Upper lobe of left lung (tissue), 6 donors: ENCODE data around the gene NPFFR1. TPM values are rescaled to one million over a fixed set of nuclear protein-coding genes. Genes with fewer than 3 reads are reported as not detected.

Source experiments
- ATAC-seq, 2 donors: fragments of 200-7000 bp; cut with Tn5 transposase; one replicate each; pipeline ENCODE4 v1.9.1; 2022; ENCODE audit warnings: mild to moderate bottlenecking in 2 of 2, moderate library complexity in 2 of 2; ENCODE audit not compliant: low FRiP score in 2 of 2
- DNase-seq, 2 donors: peaks; one replicate each; pipeline ENCODE4 v3.0.0-alpha.2; 2019 to 2020
- H3K27ac ChIP-seq, 4 donors: fragments of 200-600 bp; sonication (generic); one replicate each; pipeline ENCODE4 v1.5.1; 2016 to 2019
- H3K27me3 ChIP-seq, 4 donors: fragments of 200-600 bp; sonication (generic); one replicate each; pipeline ENCODE4 v1.5.1; 2017 to 2019
- H3K36me3 ChIP-seq, 4 donors: fragments of 200-600 bp; sonication (generic); one replicate each; pipeline ENCODE4 v1.5.1; 2016 to 2019
- H3K4me1 ChIP-seq, 4 donors: fragments of 200-600 bp; sonication (generic); one replicate each; pipeline ENCODE4 v1.5.1; 2018 to 2019
- H3K4me3 ChIP-seq, 4 donors: fragments of 200-600 bp; sonication (generic); one replicate each; pipeline ENCODE4 v1.5.1; 2017 to 2019; ENCODE audit warnings: mild to moderate bottlenecking in 2 of 4, moderate library complexity in 1 of 4
- H3K9me3 ChIP-seq, 4 donors: fragments of 200-600 bp; sonication (generic); one replicate each; pipeline ENCODE4 v1.5.1; 2018 to 2019
- CTCF ChIP-seq, 6 experiments: fragments of 450-650 bp in 4 of 6; fragments of 200-600 bp in 2 of 6; sonication (generic) in 2 of 6; IDR thresholded peaks; one replicate each; pipeline ENCODE4 v1.5.1; 2016 to 2019; ENCODE audit warnings: antibody characterized with exemption in 6 of 6
- EP300 ChIP-seq, 4 donors: sonication (generic); formaldehyde crosslinking; IDR thresholded peaks; one replicate each; pipeline ENCODE4 v1.5.1; 2017; ENCODE audit warnings: antibody characterized with exemption in 4 of 4, control low read depth in 2 of 4
- POLR2A ChIP-seq, 4 donors: fragments of 450-650 bp; IDR thresholded peaks; one replicate each; pipeline ENCODE4 v1.5.1; 2016 to 2017; ENCODE audit warnings: antibody characterized with exemption in 4 of 4, mild to moderate bottlenecking in 2 of 4
- POLR2AphosphoS5 ChIP-seq, 2 donors: sonication (generic); formaldehyde crosslinking; IDR thresholded peaks; one replicate each; pipeline ENCODE4 v1.5.1; 2017; ENCODE audit warnings: antibody characterized with exemption in 2 of 2
- WGBS, 2 donors: methylation state at CpG; one replicate each; pipeline ENCODE4 v1.1.5; 2017 to 2018; 5-methylcytosine and 5-hydroxymethylcytosine counted together
- total RNA-seq, 6 donors: library from RNA; depleted of rRNA in 4 of 6; stranded (reverse); fragments of >200 nt in 4 of 6; gene quantifications; one replicate each; pipeline versions ENCODE4 v1.1.0 to v1.2.1, GENCODE V29; 2016 to 2021
- donor health status: DM: no; HTN: no; CAD: no; lungs with moderate emphysema.
- donor health status: DM: no; HTN: yes; CAD: no; lungs with severe emphysema.

The NPFFR1 gene
- total RNA-seq, 6 donors from 2014 or later = 0.15 to 1.0 (median 0.29) TPM

GRCh38 chr10:70330671-70331070 is 46.9 kb upstream of the NPFFR1 start:
- 73 to 75% methylated on average over 6 to 9 of the region's 9 CpGs for WGBS, 2 donors
- Histone ChIP-seq H3K9me3 (peaks cover 0 to 7% (median 2%) of the 10 kb centered on the region in 4 donors), H3K4me1 (peaks cover 19 to 25% (median 21%) of the 10 kb centered on the region in 4 donors), H3K27me3 (no peaks in the 10 kb centered on the region), H3K4me3 (no peak overlapping the region), H3K27ac (no peak overlapping the region), H3K36me3 (no peaks in the 10 kb centered on the region)
- DNase-seq (no peak), ATAC-seq (no peak)
- no peak for TF ChIP-seq CTCF (IDR thresholded peaks at IDR 0.05)
- no peak for TF ChIP-seq POLR2A (IDR thresholded peaks at IDR 0.05)
- TF ChIP-seq POLR2AphosphoS5 (IDR thresholded peaks at IDR 0.05) = no peak
- no peak for TF ChIP-seq EP300 (IDR thresholded peaks at IDR 0.05)

GRCh38 chr10:70328967-70329366 is 45.2 kb upstream of the NPFFR1 start:
- Histone ChIP-seq H3K36me3 (no peaks in the 10 kb centered on the region), H3K27ac (no peak overlapping the region), H3K27me3 (no peaks in the 10 kb centered on the region), H3K4me1 (peaks cover 19 to 30% (median 21%) of the 10 kb centered on the region in 4 donors), H3K4me3 (no peak overlapping the region), H3K9me3 (peaks cover 0 to 7% (median 2%) of the 10 kb centered on the region in 4 donors)
- TF ChIP-seq POLR2A (IDR thresholded peaks at IDR 0.05) = no peak
- TF ChIP-seq EP300 (IDR thresholded peaks at IDR 0.05) = no peak
- no peak for TF ChIP-seq POLR2AphosphoS5 (IDR thresholded peaks at IDR 0.05)
- no peak for TF ChIP-seq CTCF (IDR thresholded peaks at IDR 0.05)
- 61 to 79% methylated on average over 4 of the region's 4 CpGs for WGBS, 2 donors
- DNase-seq (no peak), ATAC-seq (no peak)

GRCh38 chr10:70328018-70328417 is 44.2 kb upstream of the NPFFR1 start:
- H3K9me3 ChIP-seq = no peaks in the 10 kb centered on the region

GRCh38 chr10:70324951-70325781 is 41.4 kb upstream of the NPFFR1 start:
- H3K4me3 ChIP-seq = no peak overlapping the region
- 81 to 82% methylated on average over 8 to 10 of the region's 10 CpGs for WGBS, 2 donors
- ATAC-seq (no peak), DNase-seq (no peak)
- H3K36me3 ChIP-seq = no peaks in the 10 kb centered on the region
- H3K27ac ChIP-seq = peak overlapping the region in 1 of 4 donors; percentile 6
- no peaks in the 10 kb centered on the region for H3K27me3 ChIP-seq
- TF ChIP-seq CTCF (IDR thresholded peaks at IDR 0.05) = no peak
- no peaks in the 10 kb centered on the region for H3K9me3 ChIP-seq
- peaks cover 0 to 5% (median 0%) of the 10 kb centered on the region in 4 donors for H3K4me1 ChIP-seq

More at GRCh38 chr10:70328018-70328417, 44.2 kb upstream of the NPFFR1 start:
- H3K4me3 ChIP-seq = no peak overlapping the region
- no peaks in the 10 kb centered on the region for H3K36me3 ChIP-seq
- DNase-seq = no peak
- no peak for ATAC-seq
- 100% methylated on average over 4 of the region's 4 CpGs for WGBS, 2 donors
- no peaks in the 10 kb centered on the region for H3K27me3 ChIP-seq
- no peak overlapping the region for H3K27ac ChIP-seq
- no peak for TF ChIP-seq POLR2A (IDR thresholded peaks at IDR 0.05)
- peaks cover 19 to 27% (median 21%) of the 10 kb centered on the region in 4 donors for H3K4me1 ChIP-seq

- TF ChIP-seq POLR2A (IDR thresholded peaks at IDR 0.05) (no peak), EP300 (IDR thresholded peaks at IDR 0.05) (no peak)
- no peaks in the 10 kb centered on the region for H3K9me3 ChIP-seq
- no peak for ATAC-seq
- no peaks in the 10 kb centered on the region for H3K36me3 ChIP-seq
- peak in 1 of 2 donors; percentile 49 for DNase-seq
- peaks cover 0 to 5% (median 0%) of the 10 kb centered on the region in 4 donors for H3K4me1 ChIP-seq
- H3K4me3 ChIP-seq = no peak overlapping the region
- 71 to 72% methylated on average over 3 to 11 of the region's 11 CpGs for WGBS, 2 donors
- no peaks in the 10 kb centered on the region for H3K27me3 ChIP-seq
- peak overlapping the region in 1 of 4 donors; percentile 6 for H3K27ac ChIP-seq
These were observed 40.6 kb upstream of the NPFFR1 start for GRCh38 chr10:70324339-70324861.
